NCI-H1436 treated with DMSO at 0.1 percent for 48 hours (cell line): ENCODE measurements around the gene MMEL1.

Source experiments
- DNase-seq: peaks from one replicate; lab custom pipeline; 2025; lab: John Stamatoyannopoulos, UW

MMEL1 gene

GRCh38 chr1:2604844-2605508 is 27.8 kb downstream of the MMEL1 start:
- DNase-seq = no peak

GRCh38 chr1:2604156-2604843 is 28.5 kb downstream of the MMEL1 start:
- DNase-seq = no peak

GRCh38 chr1:2603521-2604155 is 29.2 kb downstream of the MMEL1 start:
- DNase-seq = no peak

- DNase-seq = no peak
These were observed 29.8 kb downstream of the MMEL1 start for GRCh38 chr1:2602866-2603520.

GRCh38 chr1:2602311-2602835 is 30.4 kb downstream of the MMEL1 start:
- DNase-seq = no peak

- DNase-seq = no peak
These were observed 31.0 kb downstream of the MMEL1 start for GRCh38 chr1:2601721-2602303.

- no peak for DNase-seq
These were observed 34.4 kb downstream of the MMEL1 start for GRCh38 chr1:2598329-2598931.

- no peak for DNase-seq
These were observed 35.1 kb downstream of the MMEL1 start for GRCh38 chr1:2597441-2598328.

GRCh38 chr1:2596530-2597333 is 36.1 kb downstream of the MMEL1 start:
- peak; percentile 28 for DNase-seq

GRCh38 chr1:2595812-2596529 is 36.8 kb downstream of the MMEL1 start:
- no peak for DNase-seq

GRCh38 chr1:2595261-2595811 is 37.5 kb downstream of the MMEL1 start:
- no peak for DNase-seq

- no peak for DNase-seq
These were observed 38.1 kb downstream of the MMEL1 start for GRCh38 chr1:2594641-2595131.

GRCh38 chr1:2594001-2594640 is 38.7 kb downstream of the MMEL1 start:
- DNase-seq = no peak

GRCh38 chr1:2593251-2593878 is 39.5 kb downstream of the MMEL1 start:
- DNase-seq = no peak

GRCh38 chr1:2592672-2593071 is 40.1 kb downstream of the MMEL1 start:
- no peak for DNase-seq

GRCh38 chr1:2591581-2592261 is 41.1 kb downstream of the MMEL1 start:
- DNase-seq = no peak

- no peak for DNase-seq
These were observed 41.6 kb downstream of the MMEL1 start for GRCh38 chr1:2591233-2591580.
